CD4-positive, alpha-beta T cell (primary cell): ENCODE results near the gene SNRPD3. TPM values are rescaled to one million over a fixed set of nuclear protein-coding genes. Genes with fewer than 3 reads are reported as not detected.

Experiments used
- ATAC-seq: fragments of 200-7000 bp; cut with Tn5 transposase; one replicate; pipeline ENCODE4 v1.10.0; 2022; ENCODE audit warnings: mild to moderate bottlenecking; ENCODE audit not compliant: poor library complexity
- CTCF ChIA-PET: fragments of 350-600 bp; sonication (Branson Sonifier 250); formaldehyde crosslinking; loops from one replicate; lab custom pipeline; 2021; ENCODE audit warnings: antibody characterized with exemption, inconsistent platforms; lab: Charles Lee
- POLR2A ChIA-PET: fragments of 350-600 bp; sonication (Branson Sonifier 250); formaldehyde crosslinking; loops from one replicate; lab custom pipeline; 2021; ENCODE audit warnings: antibody characterized with exemption, inconsistent platforms; lab: Charles Lee
- DNase-seq, 14 experiments: peaks; one replicate each; pipeline ENCODE4 v3.0.0-alpha.2; 2013 to 2020; ENCODE audit warnings: mixed read lengths in 2 of 14
- H3K27ac ChIP-seq, 2 donors: one replicate each; pipeline versions ENCODE4 v1.5.1 to v1.7.0; 2013; ENCODE audit warnings: low read length in 2 of 2, low read depth in 1 of 2, mild to moderate bottlenecking in 1 of 2
- H3K27me3 ChIP-seq, 2 experiments: 1 replicate in 1 of 2; 2 replicates in 1 of 2; pipeline versions ENCODE4 v1.6.1 to v1.7.0; 2013; ENCODE audit warnings: low read length in 2 of 2, control low read depth in 1 of 2, mild to moderate bottlenecking in 1 of 2, moderate library complexity in 1 of 2; ENCODE audit not compliant: insufficient read depth in 2 of 2, control insufficient read depth in 1 of 2
- H3K36me3 ChIP-seq: one replicate; pipeline ENCODE4 v1.6.1; 2013; ENCODE audit warnings: low read length, control low read depth; ENCODE audit not compliant: insufficient read depth
- H3K4me1 ChIP-seq: one replicate; pipeline ENCODE4 v1.6.1; 2013; ENCODE audit warnings: low read length, control low read depth; ENCODE audit not compliant: insufficient read depth
- H3K4me3 ChIP-seq: one replicate; pipeline ENCODE4 v1.5.1; 2013; ENCODE audit warnings: mild to moderate bottlenecking, low read length, moderate library complexity
- H3K9me3 ChIP-seq, 2 experiments: 1 replicate in 1 of 2; 2 replicates in 1 of 2; pipeline versions ENCODE4 v1.6.1 to v1.7.0; 2013; ENCODE audit warnings: low read length in 2 of 2, mild to moderate bottlenecking in 2 of 2, control low read depth in 1 of 2, moderate library complexity in 1 of 2; ENCODE audit not compliant: control insufficient read depth in 1 of 2, insufficient read depth in 1 of 2
- H3K27ac Mint-ChIP-seq: one replicate; pipeline ENCODE4 v1.8.0; 2020; ENCODE audit warnings: mixed read lengths
- H3K27me3 Mint-ChIP-seq: one replicate; pipeline ENCODE4 v1.8.0; 2021; ENCODE audit warnings: mixed read lengths
- H3K36me3 Mint-ChIP-seq: one replicate; pipeline ENCODE4 v1.8.0; 2021; ENCODE audit warnings: low read depth, mixed read lengths
- H3K4me1 Mint-ChIP-seq: one replicate; pipeline ENCODE4 v1.8.0; 2021; ENCODE audit warnings: low read depth, mixed read lengths
- H3K4me3 Mint-ChIP-seq: one replicate; pipeline ENCODE4 v1.8.0; 2020; ENCODE audit warnings: mild to moderate bottlenecking, mixed read lengths
- H3K9me3 Mint-ChIP-seq: one replicate; pipeline ENCODE4 v1.8.0; 2020; ENCODE audit warnings: mixed read lengths
- CTCF ChIP-seq: fragments of 200-600 bp; IDR thresholded peaks from one replicate; pipeline ENCODE4 v1.8.0; 2022; ENCODE audit warnings: antibody characterized with exemption, mild to moderate bottlenecking
- intact Hi-C, 2 experiments: fragments of 100-400 bp; cut with DNase I in 1 of 2; cut with micrococcal nuclease in 1 of 2; formaldehyde crosslinking; loops; one replicate each; pipeline versions ENCODE4 v1.15.1 to v1.9.0; 2023 to 2025; cut with DNase I, micrococcal nuclease
- total RNA-seq, 174 experiments: library from RNA in 2 of 174; stranded (reverse) in 2 of 174; gene quantifications; one replicate each; pipeline ENCODE4 v1.2.3 and lab custom pipeline; 2021 to 2026

SNRPD3 gene
- total RNA-seq, 2 experiments from 2014 or later = 31.0 to 31.5 TPM

DNA sequence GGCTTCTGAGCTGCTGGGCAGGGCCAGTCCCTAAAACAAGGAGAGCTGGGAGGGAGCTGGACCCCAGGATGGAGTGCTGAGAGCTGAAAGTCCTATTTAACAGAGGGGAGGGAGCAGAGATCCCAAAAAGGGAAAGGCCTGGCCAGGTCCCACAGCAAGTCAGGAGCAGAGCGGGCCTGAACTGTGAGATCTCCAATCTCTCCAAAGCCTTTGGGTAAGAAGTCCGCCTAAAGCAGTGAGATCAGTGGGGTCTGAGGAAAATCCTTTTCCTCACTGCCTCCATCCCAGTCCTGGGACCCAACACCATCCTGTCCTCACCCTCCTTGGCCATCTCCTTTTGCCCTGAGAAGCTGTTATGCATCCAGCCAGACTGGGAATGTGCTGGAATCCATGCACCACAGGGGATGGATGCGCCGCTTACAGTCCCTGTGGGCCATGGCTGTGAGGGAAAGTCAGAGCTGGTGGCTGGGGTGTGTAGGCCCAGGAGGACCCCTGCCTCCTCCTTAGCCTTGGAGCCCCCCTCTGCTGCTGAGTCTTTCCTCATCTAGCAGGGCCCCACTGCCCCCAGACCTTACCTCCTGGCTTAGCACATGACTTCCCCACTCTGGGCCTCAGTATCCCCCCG is 28.5 kb downstream of the SNRPD3 start:
- Histone ChIP-seq H3K36me3 (no peaks in the 10 kb centered on the region), H3K27ac (no peak overlapping the region), H3K4me3 (no peak overlapping the region), H3K9me3 (no peaks in the 10 kb centered on the region), H3K4me1 (no peaks in the 10 kb centered on the region), H3K27me3 (no peaks in the 10 kb centered on the region)
- intact Hi-C loops = no loop called here
- DNase-seq (no peak), ATAC-seq (no peak)
- no peak for TF ChIP-seq CTCF
- no peaks in the 10 kb centered on the region for H3K4me1 Mint-ChIP-seq
- POLR2A ChIA-PET = no interaction called here
- H3K27me3 Mint-ChIP-seq = no peaks in the 10 kb centered on the region
- H3K4me3 Mint-ChIP-seq = no peak overlapping the region
- CTCF ChIA-PET = no interaction called here
- H3K9me3 Mint-ChIP-seq = no peaks in the 10 kb centered on the region
- no peaks in the 10 kb centered on the region for H3K36me3 Mint-ChIP-seq
- no peak overlapping the region for H3K27ac Mint-ChIP-seq

GRCh38 chr22:24584871-24585411 is 29.1 kb downstream of the SNRPD3 start:
- ChIA-PET POLR2A (interaction anchor here (0.6 kb wide), 1 partner anchor 11 kb away, joined by 3 read pairs; no protein-coding TSS in a partner anchor), CTCF (no interaction called here)
- no peaks in the 10 kb centered on the region for H3K9me3 ChIP-seq
- no peaks in the 10 kb centered on the region for H3K4me1 ChIP-seq
- intact Hi-C loops = no loop called here
- Mint-ChIP-seq H3K27me3 (no peaks in the 10 kb centered on the region), H3K4me1 (no peaks in the 10 kb centered on the region), H3K4me3 (no peak overlapping the region), H3K27ac (no peak overlapping the region), H3K9me3 (no peaks in the 10 kb centered on the region), H3K36me3 (no peaks in the 10 kb centered on the region)
- H3K27ac ChIP-seq = no peak overlapping the region
- no peaks in the 10 kb centered on the region for H3K36me3 ChIP-seq
- H3K27me3 ChIP-seq = no peaks in the 10 kb centered on the region
- DNase-seq = no peak
- H3K4me3 ChIP-seq = no peak overlapping the region
- no peak for ATAC-seq
- TF ChIP-seq CTCF = no peak

DNA sequence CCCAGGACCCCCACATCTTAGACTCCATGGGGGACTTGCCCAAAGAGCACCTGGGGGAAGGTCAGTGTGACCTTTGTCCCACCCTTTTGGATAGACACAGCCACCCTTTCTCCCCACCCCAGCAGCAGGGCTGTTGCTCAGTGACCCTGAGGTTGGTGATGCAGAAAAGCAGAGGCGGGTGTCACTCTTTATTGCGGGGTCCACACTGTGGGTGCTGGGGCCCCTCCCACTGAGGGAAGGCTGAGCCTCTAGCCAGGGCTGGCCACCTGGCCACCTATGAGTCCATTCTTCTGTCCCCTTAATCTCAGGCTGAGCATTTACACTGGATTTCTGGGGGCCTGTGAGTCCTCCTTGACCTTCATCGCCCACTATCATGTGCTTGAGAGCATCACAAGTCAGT is 29.7 kb downstream of the SNRPD3 start:
- Mint-ChIP-seq H3K36me3 (no peaks in the 10 kb centered on the region), H3K27ac (no peak overlapping the region), H3K4me3 (no peak overlapping the region), H3K9me3 (no peaks in the 10 kb centered on the region), H3K27me3 (no peaks in the 10 kb centered on the region), H3K4me1 (no peaks in the 10 kb centered on the region)
- CTCF ChIA-PET = no interaction called here
- intact Hi-C loops = no loop called here
- DNase-seq (no peak), ATAC-seq (no peak)
- POLR2A ChIA-PET = interaction anchor here (0.6 kb wide), 1 partner anchor 12 kb away, joined by 3 read pairs; no protein-coding TSS in a partner anchor
- no peaks in the 10 kb centered on the region for H3K36me3 ChIP-seq
- H3K27ac ChIP-seq = no peak overlapping the region
- no peaks in the 10 kb centered on the region for H3K9me3 ChIP-seq
- no peaks in the 10 kb centered on the region for H3K27me3 ChIP-seq
- H3K4me3 ChIP-seq = no peak overlapping the region
- no peak for TF ChIP-seq CTCF
- H3K4me1 ChIP-seq = no peaks in the 10 kb centered on the region
